ENCODE results near the gene GALNT9. TPM values are rescaled to one million over a fixed set of nuclear protein-coding genes. Genes with fewer than 3 reads are reported as not detected.
A peak's percentile ranks its signal among the peaks of the same experiment; 100 is the strongest.

GALNT9 gene
- total and polyA plus RNA-seq, 2 experiments from 2014 or later = 3.9 to 4.7 TPM

DNA sequence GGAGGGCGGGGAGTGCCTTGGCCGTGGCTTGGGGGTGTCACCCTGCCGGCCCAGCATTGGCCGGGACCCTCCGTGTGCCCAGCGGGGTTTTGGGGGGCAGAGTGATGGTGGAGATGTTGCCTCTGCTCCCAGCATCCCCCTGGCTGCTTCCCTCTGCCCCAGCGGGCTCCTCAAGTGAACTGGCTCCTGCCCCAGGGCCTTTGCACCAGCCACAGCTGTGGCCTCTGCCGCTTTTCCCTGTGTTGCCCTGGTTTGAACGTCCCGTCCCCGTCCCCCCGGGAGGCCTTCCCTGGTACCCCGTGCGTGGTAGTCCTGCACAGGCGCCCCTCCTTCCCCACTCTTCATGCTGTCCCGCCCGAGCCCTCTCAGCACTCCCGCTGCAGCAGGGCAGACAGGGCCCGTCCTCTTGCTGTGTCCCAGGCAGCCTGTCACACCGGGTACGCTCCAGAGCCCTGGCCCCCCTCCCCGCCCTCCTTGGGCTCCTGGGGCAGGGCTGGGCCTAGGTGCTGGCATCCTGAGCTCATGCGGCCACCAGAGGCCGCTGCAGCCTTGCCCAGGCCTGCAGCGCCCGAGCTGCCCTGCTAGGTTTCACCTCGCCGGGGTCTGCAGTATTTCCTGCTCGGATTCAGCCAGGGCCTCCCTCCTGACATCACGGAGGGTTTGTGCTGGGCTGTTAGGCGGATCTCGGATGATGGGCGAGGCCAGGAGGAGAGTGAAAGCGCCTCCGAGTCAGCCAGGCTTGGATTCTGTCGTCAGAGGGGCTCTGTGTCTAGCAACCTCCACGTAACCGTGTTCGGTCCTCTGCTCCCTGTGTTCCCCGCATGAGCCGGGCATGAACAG, 175.7 kb downstream of the GALNT9 start:
- H2AFZ ChIP-seq = no peak overlapping the region
- no peak overlapping the region for H3K4me3 ChIP-seq
- no peaks in the 10 kb centered on the region for H3K36me3 ChIP-seq (replicated peaks; ENCODE audit: insufficient read depth, low read depth)

GRCh38 chr12:132152953-132153352, 176.4 kb downstream of the GALNT9 start:
- no peak overlapping the region for H2AFZ ChIP-seq
- no peaks in the 10 kb centered on the region for H3K4me1 ChIP-seq (ENCODE audit: insufficient read depth)
- DNase-seq (ENCODE audit: low spot score) = no peak
- H3K36me3 ChIP-seq (replicated peaks; ENCODE audit: insufficient read depth, low read depth) = no peaks in the 10 kb centered on the region
- no peaks in the 10 kb centered on the region for H3K9me3 ChIP-seq (ENCODE audit: low read depth)
- no peak overlapping the region for H3K27ac ChIP-seq
- no peaks in the 10 kb centered on the region for H4K20me1 ChIP-seq (ENCODE audit: insufficient read depth, poor library complexity, severe bottlenecking)
- TF ChIP-seq EZH2phosphoT487 (IDR thresholded peaks at IDR 0.05; ENCODE audit: low read depth, severe bottlenecking, unreplicated experiment) (no peak), EZH2 (IDR thresholded peaks at IDR 0.05; ENCODE audit: borderline replicate concordance) (no peak)
- TF ChIP-seq, protein P1, sequence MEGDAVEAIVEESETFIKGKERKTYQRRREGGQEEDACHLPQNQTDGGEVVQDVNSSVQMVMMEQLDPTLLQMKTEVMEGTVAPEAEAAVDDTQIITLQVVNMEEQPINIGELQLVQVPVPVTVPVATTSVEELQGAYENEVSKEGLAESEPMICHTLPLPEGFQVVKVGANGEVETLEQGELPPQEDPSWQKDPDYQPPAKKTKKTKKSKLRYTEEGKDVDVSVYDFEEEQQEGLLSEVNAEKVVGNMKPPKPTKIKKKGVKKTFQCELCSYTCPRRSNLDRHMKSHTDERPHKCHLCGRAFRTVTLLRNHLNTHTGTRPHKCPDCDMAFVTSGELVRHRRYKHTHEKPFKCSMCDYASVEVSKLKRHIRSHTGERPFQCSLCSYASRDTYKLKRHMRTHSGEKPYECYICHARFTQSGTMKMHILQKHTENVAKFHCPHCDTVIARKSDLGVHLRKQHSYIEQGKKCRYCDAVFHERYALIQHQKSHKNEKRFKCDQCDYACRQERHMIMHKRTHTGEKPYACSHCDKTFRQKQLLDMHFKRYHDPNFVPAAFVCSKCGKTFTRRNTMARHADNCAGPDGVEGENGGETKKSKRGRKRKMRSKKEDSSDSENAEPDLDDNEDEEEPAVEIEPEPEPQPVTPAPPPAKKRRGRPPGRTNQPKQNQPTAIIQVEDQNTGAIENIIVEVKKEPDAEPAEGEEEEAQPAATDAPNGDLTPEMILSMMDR (IDR thresholded peaks at IDR 0.05; ENCODE audit: poor library complexity) = no peak
- H3K9me2 ChIP-seq (replicated peaks; ENCODE audit: insufficient read depth) = no peaks in the 10 kb centered on the region
- no peaks in the 10 kb centered on the region for H3K79me2 ChIP-seq
- no peaks in the 10 kb centered on the region for H3K27me3 ChIP-seq
- H3K4me3 ChIP-seq = no peak overlapping the region
- WGBS (ENCODE audit: low lambda C conversion rate, missing lambda C conversion rate) = 92% methylated on average over 11 of the region's 20 CpGs
- H3K4me2 ChIP-seq = no peak overlapping the region

More for the DNA sequence above, 175.7 kb downstream of the GALNT9 start:
- H3K4me1 ChIP-seq (ENCODE audit: insufficient read depth) = no peaks in the 10 kb centered on the region
- H3K27me3 ChIP-seq = no peaks in the 10 kb centered on the region
- no peaks in the 10 kb centered on the region for H3K9me3 ChIP-seq (ENCODE audit: low read depth)
- DNase-seq (ENCODE audit: low spot score) = peak; percentile 92
- no peaks in the 10 kb centered on the region for H4K20me1 ChIP-seq (ENCODE audit: insufficient read depth, poor library complexity, severe bottlenecking)
- 45% methylated on average over 36 of the region's 41 CpGs for WGBS (ENCODE audit: low lambda C conversion rate, missing lambda C conversion rate)
- no peaks in the 10 kb centered on the region for H3K9me2 ChIP-seq (replicated peaks; ENCODE audit: insufficient read depth)
- peak overlapping the region; percentile 7 for H3K4me2 ChIP-seq
- H3K27ac ChIP-seq = no peak overlapping the region
- H3K79me2 ChIP-seq = no peaks in the 10 kb centered on the region
- TF ChIP-seq EZH2phosphoT487 (IDR thresholded peaks at IDR 0.05; ENCODE audit: low read depth, severe bottlenecking, unreplicated experiment) (no peak), EZH2 (IDR thresholded peaks at IDR 0.05; ENCODE audit: borderline replicate concordance) (no peak)
- TF ChIP-seq, protein P1 (IDR thresholded peaks at IDR 0.05; ENCODE audit: poor library complexity) = peak; percentile 97

GRCh38 chr12:132152411-132152821, 177.0 kb downstream of the GALNT9 start:
- no peak overlapping the region for H3K4me3 ChIP-seq
- no peaks in the 10 kb centered on the region for H4K20me1 ChIP-seq (ENCODE audit: insufficient read depth, poor library complexity, severe bottlenecking)
- H3K4me2 ChIP-seq = no peak overlapping the region
- no peak for DNase-seq (ENCODE audit: low spot score)
- H2AFZ ChIP-seq = no peak overlapping the region
- H3K4me1 ChIP-seq (ENCODE audit: insufficient read depth) = no peaks in the 10 kb centered on the region
- no peaks in the 10 kb centered on the region for H3K79me2 ChIP-seq
- WGBS (ENCODE audit: low lambda C conversion rate, missing lambda C conversion rate) = over 99% methylated on average over 9 of the region's 9 CpGs
- TF ChIP-seq EZH2phosphoT487 (IDR thresholded peaks at IDR 0.05; ENCODE audit: low read depth, severe bottlenecking, unreplicated experiment) = no peak
- TF ChIP-seq EZH2 (IDR thresholded peaks at IDR 0.05; ENCODE audit: borderline replicate concordance) = no peak
- TF ChIP-seq, protein P1 (IDR thresholded peaks at IDR 0.05; ENCODE audit: poor library complexity) = no peak
- no peak overlapping the region for H3K27ac ChIP-seq
- no peaks in the 10 kb centered on the region for H3K27me3 ChIP-seq
- H3K9me2 ChIP-seq (replicated peaks; ENCODE audit: insufficient read depth) = no peaks in the 10 kb centered on the region
- no peaks in the 10 kb centered on the region for H3K9me3 ChIP-seq (ENCODE audit: low read depth)
- no peaks in the 10 kb centered on the region for H3K36me3 ChIP-seq (replicated peaks; ENCODE audit: insufficient read depth, low read depth)

Measured in hepatocyte (in vitro differentiated cells).